GM18505 (cell line): Measurements from ENCODE around the gene IFNK.
"Not testable (repeated sequence)": the region's sequence is repeated elsewhere in the genome, so short reads cannot be mapped to it uniquely, and the experiment has no call there.

Experiments
- ATAC-seq: cut with Tn5 transposase; IDR thresholded peaks from one replicate; pipeline ENCODE4 v1.9.1; 2021; ENCODE audit not compliant: unreplicated experiment
- POLR2A ChIP-seq: IDR thresholded peaks from 4 replicates; pipeline ENCODE4 v1.6.1; 2011; ENCODE audit warnings: borderline replicate concordance; ENCODE audit not compliant: insufficient read depth, insufficient read length; ENCODE audit errors: extremely low read depth

Gene IFNK

GRCh38 chr9:27496135-27496504, 28.0 kb upstream of the IFNK start:
- no peak for ATAC-seq
- no peak for TF ChIP-seq POLR2A

DNA sequence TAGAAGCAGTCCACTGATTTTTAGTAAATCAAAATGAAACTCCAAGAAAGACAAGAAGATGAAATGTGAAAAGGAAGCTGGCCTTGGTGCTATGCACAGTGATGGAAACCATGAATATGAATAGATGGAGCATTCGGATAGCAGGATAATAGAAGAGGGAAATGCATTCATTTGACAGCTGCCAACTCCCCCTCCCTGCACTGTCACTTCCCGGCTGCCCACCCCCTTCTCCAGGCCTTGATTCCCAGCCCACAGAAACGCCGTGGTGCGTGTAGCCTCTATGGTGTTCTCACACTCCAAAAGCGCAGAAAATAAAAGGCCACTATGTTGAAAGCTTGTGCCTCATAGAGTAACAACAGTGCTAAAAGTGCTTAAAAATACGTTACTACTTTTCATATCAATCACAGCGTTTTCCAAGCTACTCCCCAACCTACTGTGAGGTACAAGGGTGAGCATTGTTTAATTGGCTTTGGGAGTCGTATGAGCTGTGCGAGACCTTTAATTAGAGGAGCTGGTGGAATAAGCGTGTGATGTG, 26.1 kb upstream of the IFNK start:
- no peak for TF ChIP-seq POLR2A
- ATAC-seq, result no peak

DNA sequence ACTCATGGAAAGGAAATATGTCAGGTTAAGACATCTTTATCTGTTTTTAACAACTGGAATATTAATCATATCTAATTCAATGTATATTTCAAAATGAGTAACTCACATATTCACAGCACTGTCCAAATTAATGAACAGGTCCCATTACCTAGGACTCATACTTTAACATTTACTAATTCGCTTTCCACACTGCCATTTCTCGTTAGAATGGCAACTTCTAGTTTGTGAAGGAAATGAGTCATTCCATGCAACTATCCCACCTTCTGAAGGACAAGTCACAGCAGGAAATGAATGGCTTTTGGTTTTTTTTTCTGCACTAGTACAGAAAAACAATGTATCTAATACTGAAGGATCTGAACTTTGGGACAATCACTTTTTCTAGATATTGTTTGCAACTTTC, 24.6 kb upstream of the IFNK start:
- ATAC-seq, result no peak
- TF ChIP-seq POLR2A, result no peak

GRCh38 chr9:27500902-27501301, 23.2 kb upstream of the IFNK start:
- not testable (repeated sequence) for ATAC-seq

DNA sequence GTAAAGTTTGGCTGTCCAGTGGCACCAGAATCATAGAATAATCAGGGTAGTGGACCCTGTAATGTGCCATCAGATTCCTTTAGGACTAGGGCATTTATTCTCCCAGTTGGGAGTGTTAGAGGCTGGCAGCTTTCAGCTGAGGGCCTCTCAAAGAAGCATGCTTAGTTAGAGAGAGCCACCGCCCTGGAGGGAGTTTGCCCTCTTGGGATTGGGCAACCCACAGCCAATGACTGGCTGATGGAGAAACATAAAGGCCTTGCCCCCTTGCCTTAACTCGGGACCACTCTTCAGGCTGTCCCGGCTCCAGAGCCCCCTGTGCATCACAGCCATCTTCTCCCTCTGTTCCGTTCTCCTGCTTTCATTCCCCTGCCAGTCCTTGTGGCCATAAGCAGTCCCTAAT, 20.5 kb upstream of the IFNK start:
- no peak for ATAC-seq
- no peak for TF ChIP-seq POLR2A

GRCh38 chr9:27504259-27504658, 19.8 kb upstream of the IFNK start:
- no peak for ATAC-seq
- TF ChIP-seq POLR2A, result no peak

DNA sequence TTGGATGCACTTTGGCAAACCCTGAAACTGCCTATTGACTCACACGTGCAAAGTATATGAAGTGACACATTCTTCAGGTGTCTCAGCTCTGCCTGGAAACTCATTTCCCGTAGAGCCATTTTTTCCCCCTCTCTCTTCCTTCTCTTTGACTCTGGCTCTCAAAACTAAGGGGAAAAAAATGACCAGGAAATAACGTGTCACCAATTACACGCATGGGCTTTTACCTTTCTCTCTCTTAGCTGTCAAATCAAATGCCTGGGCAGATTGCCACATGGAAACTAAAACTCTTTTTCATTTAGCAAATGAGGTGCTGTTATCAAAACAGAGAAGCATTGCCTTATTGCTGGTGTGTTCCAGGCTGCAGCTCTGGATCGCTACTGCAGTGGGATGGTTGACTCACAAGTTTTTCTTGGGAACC, 18.3 kb upstream of the IFNK start:
- ATAC-seq, result no peak
- no peak for TF ChIP-seq POLR2A

DNA sequence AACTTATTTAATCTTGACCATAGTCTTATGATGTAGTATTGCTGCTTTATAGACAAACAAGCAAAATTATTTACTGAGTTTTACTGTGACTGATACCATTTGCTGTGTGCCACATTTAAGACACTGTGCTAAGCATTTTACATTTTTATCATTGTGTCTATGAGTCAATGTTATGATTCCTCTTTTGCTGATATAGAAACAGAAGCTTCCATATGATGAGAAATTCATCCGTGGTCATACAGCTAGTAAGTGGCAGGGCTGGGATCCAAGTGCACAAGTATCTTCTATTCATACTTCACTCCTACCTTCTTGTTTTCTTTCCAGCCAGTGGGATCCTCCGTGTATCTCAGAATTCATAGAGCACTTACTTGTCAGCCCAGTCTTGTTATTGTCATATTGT, 17.1 kb upstream of the IFNK start:
- TF ChIP-seq POLR2A, result no peak
- no peak for ATAC-seq

DNA sequence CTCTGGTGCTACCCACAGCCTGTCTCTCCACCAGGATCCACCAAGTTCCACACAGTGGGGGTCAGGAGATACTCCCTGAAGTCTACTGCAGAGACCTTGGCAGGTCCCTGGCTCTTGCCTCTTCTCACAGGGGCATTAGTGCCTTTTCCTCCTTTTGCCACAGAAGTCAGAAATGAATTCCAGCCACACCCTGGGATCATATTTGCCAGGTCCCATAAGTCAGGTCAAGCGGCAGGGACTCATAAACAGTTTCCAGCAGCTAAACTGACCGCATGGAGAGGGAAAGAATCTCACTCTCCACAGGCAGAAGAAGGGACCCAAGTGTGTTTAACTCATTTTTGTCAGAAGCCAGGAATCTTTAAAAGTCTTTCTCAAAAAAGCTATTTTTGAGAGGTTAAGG, 13.3 kb upstream of the IFNK start:
- TF ChIP-seq POLR2A, result no peak
- ATAC-seq, result no peak

DNA sequence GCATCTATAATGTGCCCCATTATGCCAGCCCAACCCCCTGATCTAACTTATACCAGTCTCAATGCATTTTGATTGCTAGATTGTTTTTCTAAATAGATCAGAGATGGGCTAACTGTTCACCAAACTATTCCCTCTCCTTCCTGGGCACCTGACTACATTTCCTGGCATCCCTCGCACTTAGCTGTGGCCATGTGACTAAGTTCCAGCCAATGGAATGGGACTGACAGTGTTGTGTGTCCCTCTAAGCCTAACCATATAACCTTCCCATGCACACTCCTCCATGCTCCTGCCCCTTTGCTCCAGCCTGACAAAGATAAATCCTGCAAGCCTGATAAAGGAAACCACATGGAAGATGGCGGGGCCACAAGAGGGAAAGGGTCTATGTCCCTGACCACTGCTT, 12.3 kb upstream of the IFNK start:
- TF ChIP-seq POLR2A, result no peak
- no peak for ATAC-seq

DNA sequence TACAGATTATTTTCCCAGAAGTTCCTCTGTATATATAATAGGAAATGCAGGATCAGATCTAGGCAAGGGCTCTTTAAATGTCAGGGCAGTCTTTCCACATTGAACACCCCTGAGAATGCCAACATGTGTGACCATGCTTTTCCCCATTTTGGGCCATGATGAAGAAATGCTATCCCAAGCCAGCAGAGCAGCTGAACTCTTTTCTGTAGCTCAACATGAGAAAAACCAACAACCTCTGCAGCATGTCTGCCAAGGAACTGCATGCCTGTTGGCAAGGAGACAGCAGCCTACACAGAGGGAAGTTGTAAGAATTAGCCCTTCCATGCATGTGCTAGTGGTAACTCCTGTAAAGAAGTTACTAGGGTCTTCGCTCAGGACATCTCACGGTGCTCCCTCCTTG, 9.5 kb upstream of the IFNK start:
- no peak for TF ChIP-seq POLR2A
- no peak for ATAC-seq

GRCh38 chr9:27518006-27518405, 6.1 kb upstream of the IFNK start:
- no peak for ATAC-seq
- TF ChIP-seq POLR2A, result no peak

DNA sequence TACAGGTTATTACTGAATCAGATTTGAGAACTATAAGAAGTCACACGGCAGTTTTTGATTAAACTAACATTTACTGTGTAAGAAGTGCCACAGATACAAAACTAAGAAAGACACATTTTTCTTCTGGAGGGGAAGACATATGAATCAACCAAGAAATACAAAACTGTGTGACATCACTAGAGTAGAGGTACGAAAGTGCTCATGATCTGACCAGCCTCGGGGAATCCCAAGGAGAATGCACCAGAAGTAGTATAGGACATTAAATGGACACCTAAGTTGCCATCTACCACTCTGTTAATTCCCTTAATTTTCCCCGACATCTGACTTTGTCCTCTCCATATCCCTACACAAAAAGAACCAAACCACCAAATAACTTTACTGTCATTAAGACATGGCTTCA, 5.3 kb upstream of the IFNK start:
- ATAC-seq, result no peak
- TF ChIP-seq POLR2A, result no peak

DNA sequence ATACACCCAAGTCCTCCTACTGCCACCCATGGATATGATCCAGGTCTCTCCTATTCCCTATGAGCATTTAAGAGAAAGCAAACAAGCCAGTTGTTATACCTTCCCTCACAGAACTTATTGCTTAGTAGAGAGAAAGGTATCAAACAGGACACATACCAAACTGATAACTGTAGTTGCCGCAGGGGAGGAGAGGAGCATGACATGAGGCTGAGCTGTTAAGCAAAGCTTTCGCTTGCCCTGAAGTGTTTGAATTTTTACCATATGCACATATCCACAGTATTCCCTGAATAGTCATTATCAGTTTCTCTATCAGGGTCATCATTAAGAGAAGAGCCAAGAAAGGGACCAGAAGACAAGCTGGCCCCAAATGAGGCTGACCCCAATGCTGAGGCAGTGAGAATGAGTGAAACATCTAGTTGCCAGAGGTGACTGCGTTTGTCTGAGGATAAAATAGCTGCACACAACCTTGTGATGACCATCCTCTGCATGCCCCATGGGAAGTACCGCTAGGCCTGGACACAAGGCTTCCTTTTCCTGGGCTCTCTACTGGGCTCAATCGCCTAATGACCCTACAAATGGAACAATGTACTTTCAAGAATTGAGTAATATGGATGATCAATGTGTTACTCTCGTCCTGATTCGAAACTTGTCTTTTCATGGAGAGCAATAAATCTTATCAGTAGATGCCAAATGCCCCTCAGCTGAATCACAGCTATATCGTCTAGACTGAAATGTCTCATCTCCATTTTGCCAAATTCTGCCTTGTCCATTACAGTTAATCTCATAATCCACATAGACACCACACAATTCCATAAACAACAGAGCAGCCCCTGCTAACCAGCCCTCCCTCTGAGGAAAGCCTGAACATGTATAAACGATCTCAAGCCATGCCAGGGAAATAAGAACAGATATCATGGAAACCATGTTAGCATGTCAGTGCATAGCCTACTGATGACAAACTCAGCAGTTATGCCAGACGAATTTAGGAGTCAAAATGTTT, 4.3 kb upstream of the IFNK start:
- no peak for TF ChIP-seq POLR2A
- ATAC-seq, result no peak
